CD4-positive, alpha-beta T cell treated with Interleukin-1 beta for 1 hour (primary cell): Measurements from ENCODE around the gene TRUB2.

ENCODE experiments used
- DNase-seq, 2 donors: peaks; one replicate each; pipeline ENCODE4 v3.0.0-alpha.2; 2020 to 2022

Gene TRUB2

DNA sequence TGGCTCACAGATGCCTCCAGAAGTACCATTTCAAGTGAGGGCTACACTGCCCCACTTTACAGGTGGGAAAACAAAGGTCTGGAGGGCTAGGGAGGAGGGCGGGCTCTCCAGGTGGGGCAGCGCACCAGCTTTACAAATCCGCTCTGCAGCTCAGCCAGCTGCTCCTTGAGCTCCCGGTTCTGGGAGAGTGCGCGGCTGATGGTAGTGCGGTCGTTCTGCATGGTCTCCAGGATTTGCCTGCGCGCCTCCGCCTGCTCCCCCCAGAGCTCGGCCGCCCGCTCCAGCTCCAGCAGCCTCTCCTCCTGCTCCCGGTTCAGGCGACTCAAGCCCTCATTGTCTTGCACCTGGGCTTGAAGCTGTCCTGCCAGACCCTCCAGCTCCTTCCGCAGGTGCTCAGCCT lies 61.9 kb downstream of the TRUB2 start:
- no peak for DNase-seq

DNA sequence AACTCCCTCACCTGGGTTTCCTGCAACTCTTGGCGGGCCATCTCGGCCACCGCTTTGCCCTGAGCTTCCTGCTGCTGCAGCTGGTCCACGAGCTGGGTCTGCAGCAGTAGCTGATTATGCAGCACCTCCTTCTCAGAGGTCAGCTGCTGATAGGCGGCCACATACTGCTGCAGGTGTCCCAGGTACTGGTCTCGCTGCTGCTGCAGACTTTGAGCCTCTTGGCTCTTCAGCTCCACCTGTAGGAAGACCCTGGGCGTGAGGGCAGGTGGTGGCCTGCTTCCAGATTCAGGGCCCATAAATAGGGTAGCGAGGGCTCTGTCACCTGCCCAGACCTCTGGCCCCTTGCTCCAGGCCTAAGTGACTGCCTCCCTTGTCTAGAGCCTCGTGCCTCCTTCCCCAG lies 63.1 kb downstream of the TRUB2 start:
- no peak for DNase-seq

DNA sequence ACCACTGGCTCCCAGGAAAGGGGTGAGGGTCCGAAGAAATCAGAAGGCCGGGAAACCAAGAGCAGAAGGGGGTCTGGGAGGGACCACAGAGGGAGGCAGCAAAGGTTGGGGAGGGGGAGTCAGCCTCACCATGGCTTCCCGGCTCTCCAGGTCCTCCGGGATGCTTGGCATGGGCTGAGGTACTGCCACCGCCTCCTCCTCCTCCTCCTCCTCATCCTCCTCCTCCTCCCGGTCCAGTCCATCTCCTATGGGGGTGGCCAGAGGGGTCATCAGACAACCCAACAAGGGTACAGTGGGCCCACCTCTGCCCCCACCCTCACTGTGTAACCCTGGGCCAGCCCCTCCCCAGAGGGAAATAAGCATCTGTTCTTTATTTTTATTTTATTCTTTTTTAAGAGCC lies 63.9 kb downstream of the TRUB2 start:
- DNase-seq: no peak

DNA sequence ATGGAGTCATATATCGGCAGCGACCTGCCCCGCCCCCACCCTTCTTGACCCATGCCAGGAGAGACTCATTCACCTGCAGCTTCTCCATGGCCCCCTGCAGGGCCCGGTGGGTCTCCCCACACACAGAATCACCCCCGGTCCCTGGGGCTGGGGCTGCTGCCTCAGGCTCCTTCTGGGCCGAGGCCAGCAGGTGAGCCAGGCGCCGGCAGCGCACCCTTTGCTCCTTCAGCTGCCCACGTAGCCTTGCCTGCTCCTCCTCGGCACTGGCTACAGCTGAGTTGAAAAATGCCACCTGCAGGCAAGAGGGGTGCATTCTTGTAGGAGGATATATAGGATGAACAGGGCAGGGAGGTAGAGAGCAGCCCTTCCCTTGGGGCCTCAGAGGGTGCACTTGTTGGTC lies 64.3 kb downstream of the TRUB2 start:
- DNase-seq: no peak

DNA sequence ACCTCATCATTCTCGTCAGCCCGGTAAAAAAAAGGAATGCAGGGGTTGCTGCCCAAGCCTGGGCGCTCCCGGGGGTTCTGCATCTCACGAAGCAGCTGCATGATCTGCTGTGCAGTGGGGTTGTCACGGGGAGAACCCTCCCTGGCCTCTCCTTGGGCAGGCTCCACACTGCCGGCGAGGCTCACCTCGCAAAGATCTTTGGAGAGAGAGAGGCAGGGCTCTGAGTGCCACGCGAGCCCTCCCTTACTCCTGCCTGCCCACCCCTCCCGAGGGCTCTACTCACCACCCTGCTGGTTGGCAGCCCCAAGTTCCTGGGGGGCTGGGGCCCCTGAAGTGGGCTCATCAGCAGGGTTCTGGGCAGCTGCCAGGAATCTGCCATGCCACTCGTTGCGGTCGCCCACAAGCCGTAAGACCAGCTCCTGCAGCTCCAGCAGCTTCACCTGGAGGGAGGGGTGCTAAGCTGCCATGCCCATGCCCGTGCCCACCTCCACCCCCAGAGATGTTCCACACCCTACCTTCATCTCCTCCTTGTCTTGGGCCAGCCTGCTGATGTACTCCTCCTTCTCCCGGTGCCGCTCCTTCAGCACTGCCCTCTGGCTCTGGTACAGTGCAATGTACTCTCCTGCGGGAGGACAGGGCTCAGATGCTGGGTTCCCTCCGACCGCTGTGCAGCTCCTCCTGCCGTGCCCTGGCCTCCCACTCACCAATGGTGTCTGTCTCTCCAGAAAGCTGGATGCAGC lies 65.0 kb downstream of the TRUB2 start:
- DNase-seq: no peak
